DMS153 (cell line): Measurements from ENCODE around the gene ROR1.

ENCODE experiments used
- DNase-seq: peaks from one replicate; lab custom pipeline; 2025; lab: John Stamatoyannopoulos, UW

ROR1 gene

DNA sequence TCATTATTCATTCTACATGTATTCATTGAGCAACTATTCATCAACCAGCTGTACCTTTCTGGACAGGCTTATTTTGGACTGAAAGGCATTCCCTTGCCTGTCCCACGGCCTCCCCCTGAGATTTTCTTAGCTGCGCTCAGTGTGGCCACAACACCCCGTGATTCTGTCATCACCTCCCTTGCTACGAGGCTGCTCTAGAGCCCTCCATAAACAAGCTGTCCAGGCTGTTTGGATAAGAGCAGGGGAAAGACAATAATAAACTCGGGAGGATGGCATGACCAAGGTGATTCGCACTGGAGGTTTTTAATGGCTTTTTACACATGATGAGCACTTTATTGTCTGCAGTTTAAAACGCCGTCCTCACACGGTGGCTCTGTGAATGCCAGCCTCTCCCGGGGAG is 139.7 kb downstream of the ROR1 start:
- DNase-seq = no peak

GRCh38 chr1:63914241-63914640 is 140.4 kb downstream of the ROR1 start:
- no peak for DNase-seq

DNA sequence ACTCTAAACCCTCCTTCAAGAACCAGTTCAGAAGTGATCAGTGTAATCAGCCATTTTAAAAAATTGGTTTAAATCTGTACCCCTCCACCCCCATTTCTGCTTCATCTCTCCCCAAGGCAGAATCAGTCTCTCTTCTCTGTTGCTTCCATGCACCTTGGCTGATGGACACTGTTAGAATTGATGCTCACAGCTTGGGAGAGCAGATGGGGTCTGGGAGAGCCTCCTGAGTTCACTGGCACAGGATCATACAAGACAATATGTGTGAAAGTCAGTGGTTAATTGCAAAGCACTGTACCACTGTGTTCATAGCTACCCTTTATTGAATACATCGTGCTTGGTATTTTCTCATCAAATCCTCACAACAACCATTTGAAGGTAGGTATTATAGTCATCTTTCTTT is 140.9 kb downstream of the ROR1 start:
- no peak for DNase-seq

GRCh38 chr1:63915121-63915520 is 141.3 kb downstream of the ROR1 start:
- no peak for DNase-seq

DNA sequence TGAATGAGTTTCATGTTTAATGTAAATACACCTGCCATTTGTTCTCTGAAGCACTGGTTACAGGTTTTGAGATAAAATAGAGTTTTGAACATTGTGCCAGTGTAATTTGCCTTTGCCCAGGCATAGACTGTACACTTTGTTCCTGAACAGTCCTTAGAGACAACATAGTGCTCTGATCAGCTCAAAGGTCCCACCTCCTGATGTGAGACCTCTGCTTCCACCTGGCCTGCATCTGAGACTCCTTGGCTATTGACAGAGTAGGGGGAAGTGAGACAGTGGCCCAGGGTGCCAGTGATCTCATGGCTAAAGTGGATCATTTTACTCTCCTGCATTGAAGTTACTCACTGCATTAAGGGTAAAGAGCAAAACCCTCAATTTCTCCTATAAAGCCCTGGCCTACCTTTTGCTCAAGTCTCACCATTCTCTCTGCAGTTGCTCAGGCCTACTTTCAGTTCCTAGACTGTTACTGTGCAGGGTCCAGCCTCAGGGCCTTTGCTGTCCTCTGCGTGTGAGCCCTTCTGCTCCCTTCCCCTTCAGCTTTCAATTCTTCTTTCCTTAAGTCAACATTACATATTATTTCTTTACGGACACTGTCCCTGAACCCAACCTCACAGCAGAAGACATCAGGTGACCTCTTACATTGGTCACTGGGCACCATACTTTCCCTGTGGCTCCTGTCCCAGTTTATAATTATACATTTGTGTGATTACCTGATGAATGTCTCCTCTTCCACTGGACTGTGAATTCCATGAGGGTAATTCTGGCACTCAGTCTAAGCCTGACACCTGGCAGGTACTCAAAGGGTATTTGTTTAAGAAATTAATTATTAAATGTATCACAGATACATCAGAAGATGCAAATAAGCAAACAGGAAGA is 142.9 kb downstream of the ROR1 start:
- peak; percentile 16 for DNase-seq

DNA sequence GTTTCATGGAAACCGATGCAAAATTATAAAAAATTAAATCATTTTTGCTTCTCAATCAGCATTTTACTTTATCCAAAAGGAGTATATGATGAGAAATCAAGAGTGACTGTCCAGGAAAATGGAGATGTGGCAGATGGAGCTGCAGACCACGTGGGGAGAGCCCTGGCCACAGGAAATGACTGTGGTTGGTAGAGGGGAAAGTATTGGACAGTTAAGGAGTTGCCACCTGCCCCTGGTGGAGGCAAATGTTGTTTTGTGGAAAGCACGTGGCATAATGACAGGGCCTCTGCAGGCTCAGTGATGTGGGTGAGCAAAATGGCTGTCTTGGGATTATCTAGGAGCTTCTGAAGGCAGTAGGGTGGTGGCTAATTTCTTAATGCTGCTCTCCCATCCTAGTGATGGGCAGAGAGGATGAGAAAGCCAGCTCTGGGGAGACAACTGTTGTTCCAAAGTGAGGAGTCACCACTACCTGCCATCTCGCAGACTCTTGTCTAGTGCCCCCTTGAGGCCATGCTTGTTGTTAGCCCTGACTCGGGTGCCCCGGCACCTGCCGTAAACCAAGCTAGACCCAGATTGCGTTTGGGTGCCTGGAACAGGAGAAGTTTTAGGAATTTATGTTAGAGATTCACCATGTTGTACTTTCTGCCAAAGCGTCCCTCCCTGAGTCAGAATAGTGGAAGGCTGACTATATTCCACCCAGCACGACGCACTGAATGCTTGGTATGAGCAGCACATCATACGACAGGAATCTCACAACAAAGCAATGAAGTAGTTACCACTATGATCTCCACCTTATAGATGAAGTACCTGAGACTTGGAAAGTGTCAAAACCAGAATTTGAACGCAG is 144.0 kb downstream of the ROR1 start:
- DNase-seq = no peak

- no peak for DNase-seq
Observed at GRCh38 chr1:63918418-63918945, 144.7 kb downstream of the ROR1 start.

- no peak for DNase-seq
Observed at GRCh38 chr1:63920154-63921117, 146.6 kb downstream of the ROR1 start.

- no peak for DNase-seq
Observed at GRCh38 chr1:63921359-63921758, 147.5 kb downstream of the ROR1 start.

DNA sequence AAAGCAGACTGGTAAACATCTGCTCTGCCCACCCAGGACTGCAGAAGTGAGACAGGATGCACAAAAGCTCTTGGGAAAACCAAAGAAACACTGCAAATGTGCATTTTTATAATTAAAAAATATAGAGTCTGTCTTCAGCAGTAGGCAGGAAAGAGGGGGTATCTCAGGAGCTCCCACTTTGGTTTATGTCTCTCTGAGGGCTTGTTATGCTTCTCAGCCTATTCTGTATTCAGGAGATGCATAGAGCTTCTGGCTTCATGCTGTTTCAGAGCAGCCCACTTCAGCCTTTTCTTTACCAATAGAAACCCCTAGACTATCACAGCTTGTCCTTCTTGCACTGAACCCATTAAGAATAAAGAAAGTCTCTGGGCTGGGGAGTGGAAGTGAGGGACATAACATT is 148.0 kb downstream of the ROR1 start:
- DNase-seq = no peak

GRCh38 chr1:63922848-63923247 is 149.0 kb downstream of the ROR1 start:
- no peak for DNase-seq

- DNase-seq = no peak
Observed at GRCh38 chr1:63923302-63923701, 149.5 kb downstream of the ROR1 start.

GRCh38 chr1:63924600-63924999 is 150.8 kb downstream of the ROR1 start:
- DNase-seq = no peak

GRCh38 chr1:63928186-63929105 is 154.6 kb downstream of the ROR1 start:
- DNase-seq = no peak

GRCh38 chr1:63929106-63929478 is 155.3 kb downstream of the ROR1 start:
- no peak for DNase-seq

DNA sequence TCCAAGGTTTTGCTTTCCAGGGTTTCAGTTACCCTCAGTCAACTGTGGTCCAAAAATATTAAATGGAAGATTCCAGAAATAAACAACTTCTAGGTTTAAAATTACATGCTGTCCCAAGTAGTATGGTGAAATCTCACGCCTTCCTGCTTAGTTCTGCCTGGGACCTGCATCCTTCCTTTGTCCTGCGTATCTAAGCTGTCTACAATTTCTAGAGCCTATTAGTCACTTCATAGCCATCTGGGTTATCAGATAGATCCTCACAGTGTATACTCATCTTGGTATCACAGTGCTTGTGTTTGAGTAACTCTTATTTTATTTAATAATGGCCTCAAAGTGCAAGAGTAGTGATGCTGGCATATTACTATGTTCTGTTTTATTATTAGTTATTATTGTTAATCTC is 157.7 kb downstream of the ROR1 start:
- no peak for DNase-seq

DNA sequence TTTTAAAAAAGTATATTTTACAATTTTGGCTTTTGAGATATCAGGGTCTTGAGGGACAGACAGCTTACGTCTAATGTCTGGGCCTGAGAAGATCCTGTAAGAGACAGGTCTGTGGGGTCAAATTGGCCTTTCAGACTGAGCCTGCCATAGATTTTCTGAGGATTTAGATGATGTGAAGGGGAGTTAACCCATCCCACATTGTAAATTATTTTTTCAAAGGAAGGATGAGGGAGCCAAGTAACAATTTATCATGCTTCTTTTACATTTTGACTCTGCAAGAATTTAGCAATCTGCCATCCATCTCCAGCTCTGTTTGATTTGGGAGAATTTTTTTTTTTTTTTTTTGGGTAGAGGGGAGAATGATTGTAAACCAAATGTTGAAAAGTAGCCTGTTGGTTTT is 160.9 kb downstream of the ROR1 start:
- no peak for DNase-seq

- peak; percentile 31 for DNase-seq
Observed at GRCh38 chr1:63935143-63935542, 161.3 kb downstream of the ROR1 start.

DNA sequence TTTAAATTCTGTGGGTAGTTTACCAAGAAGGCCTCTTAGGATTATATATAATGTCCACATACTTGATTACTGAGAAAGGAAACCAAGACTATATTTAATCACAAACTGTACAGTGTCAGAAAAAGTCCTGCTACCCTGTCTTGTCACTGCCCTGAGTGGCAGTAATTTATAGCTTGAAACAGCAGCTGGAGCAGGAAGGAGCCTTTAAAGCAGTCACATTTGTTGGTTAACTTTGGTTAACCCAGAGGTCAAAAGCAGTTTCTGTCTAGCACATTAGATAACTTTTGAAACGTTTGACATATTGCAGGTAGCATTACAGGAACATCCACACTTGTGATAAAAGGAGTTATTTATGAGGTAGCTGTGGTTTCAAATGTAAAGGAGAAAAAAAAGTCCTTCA is 161.7 kb downstream of the ROR1 start:
- DNase-seq = no peak

GRCh38 chr1:63936276-63936675 is 162.5 kb downstream of the ROR1 start:
- DNase-seq = no peak

DNA sequence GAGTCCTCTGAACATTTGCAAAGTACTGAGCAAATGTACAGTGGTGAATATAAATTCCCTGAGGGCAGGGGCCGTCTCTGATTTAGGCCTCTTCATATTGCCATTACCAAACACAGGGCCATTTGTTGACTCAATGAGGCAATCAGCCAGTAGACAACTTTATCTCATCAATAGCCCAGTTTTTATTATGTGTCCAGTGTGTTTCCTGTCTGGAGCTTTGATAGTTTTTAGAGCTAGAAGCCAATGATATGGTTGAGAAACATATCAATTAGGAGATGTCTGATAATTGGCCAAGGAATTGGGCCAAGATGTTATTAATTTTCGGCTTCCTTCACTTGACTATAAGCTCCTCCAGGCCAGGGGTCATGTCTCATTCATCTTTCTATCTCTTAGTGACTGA is 163.0 kb downstream of the ROR1 start:
- DNase-seq = no peak
